Neural cell (in vitro differentiated cells): Measurements from ENCODE around the gene ADAMTS16.

Experiments
- CTCF ChIP-seq: fragments of 450-650 bp; IDR thresholded peaks from 2 replicates; pipeline ENCODE4 v1.5.1; 2014; ENCODE audit warnings: antibody characterized with exemption, mild to moderate bottlenecking, moderate library complexity; ENCODE audit not compliant: poor library complexity, severe bottlenecking
- POLR2AphosphoS5 ChIP-seq: IDR thresholded peaks from 2 replicates; pipeline ENCODE4 v1.6.1; 2012

GRCh38 chr5:5344606-5345005 is 204.5 kb downstream of the ADAMTS16 start:
- TF ChIP-seq POLR2AphosphoS5 (no peak), CTCF (no peak)
